Inflammatory macrophage (primary cell): ENCODE results near the gene CXCL11.
"Not testable (repeated sequence)": the region's sequence is repeated elsewhere in the genome, so short reads cannot be mapped to it uniquely, and the experiment has no call there.

Experiments used
- DNase-seq, 2 donors: peaks; one replicate each; pipeline ENCODE4 v3.0.0-alpha.2; 2020 to 2022

CXCL11 gene

GRCh38 chr4:76000279-76000678 lies 35.6 kb downstream of the CXCL11 start:
- DNase-seq: no peak

DNA sequence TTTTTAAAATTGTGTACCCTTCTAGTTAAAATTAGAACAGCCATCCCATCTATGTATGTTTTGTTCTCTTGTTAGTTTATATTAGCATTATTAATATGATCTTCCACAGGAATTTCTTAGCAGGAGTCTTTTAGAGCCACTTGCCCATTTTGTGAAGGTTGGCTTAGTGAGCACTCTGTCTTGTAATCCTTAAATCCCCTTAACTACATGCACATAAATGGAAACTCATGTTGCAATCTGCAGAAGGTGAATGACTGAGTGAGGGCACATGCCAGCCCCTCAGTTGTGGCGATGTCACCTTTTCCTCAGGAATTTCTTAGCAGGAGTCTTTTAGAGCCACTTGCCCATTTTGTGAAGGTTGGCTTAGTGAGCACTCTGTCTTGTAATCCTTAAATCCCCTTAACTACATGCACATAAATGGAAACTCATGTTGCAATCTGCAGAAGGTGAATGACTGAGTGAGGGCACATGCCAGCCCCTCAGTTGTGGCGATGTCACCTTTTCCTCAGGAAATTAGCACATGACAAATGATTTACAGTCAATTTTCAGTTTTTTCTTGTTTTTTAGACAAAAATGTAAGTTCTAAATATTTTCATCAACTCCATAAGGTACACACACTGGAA lies 37.2 kb downstream of the CXCL11 start:
- DNase-seq: not testable (repeated sequence)

- DNase-seq: no peak
These were observed 37.9 kb downstream of the CXCL11 start for GRCh38 chr4:75997946-75998345.

- DNase-seq: no peak
These were observed 38.8 kb downstream of the CXCL11 start for GRCh38 chr4:75997081-75997480.

GRCh38 chr4:75995727-75996126 lies 40.1 kb downstream of the CXCL11 start:
- peak; percentile 46 to 76 for DNase-seq

DNA sequence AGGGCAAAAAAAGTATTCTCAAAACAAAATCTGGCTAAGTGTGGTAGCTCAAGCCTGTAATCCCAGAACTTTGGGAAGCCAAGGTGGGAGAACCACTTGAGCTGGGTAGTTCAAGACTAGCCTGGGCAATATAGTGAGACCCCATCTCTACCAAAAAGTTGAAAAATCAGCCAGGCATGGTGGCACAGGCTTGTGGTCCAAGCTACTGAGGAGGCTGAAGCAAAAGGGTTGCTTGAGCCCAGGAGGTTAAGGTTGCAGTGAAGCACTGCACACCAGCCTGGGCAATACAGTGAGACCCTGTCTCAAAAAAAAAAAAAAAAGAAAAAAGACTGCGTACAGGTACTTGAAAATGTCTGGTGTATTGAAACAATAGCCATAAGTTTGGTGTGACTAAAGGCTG lies 43.4 kb downstream of the CXCL11 start:
- no peak for DNase-seq

GRCh38 chr4:75989846-75990528 lies 45.9 kb downstream of the CXCL11 start:
- DNase-seq: no peak

DNA sequence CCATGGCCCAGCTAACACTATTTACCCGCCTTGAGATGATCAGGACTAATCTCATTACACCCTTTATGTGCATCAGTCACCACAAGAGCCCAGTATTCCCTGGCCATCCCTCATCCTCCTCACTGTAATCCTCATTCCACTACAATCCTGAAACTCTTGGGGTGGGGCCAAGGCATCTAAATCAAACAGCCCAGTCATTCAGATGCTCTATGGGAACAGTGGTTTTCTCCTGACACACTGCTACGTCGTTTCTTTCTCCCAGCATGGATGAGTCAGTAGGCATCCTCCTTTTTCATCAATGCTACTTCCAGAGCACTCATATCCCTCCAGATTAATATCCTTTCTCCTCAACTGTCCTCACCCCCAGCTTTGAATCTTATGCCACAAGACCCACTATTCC lies 50.8 kb downstream of the CXCL11 start:
- no peak for DNase-seq
